OCI-LY1 (cell line): ENCODE results near the gene CENPA.

Source experiments
- EZH2 ChIP-seq: fragments of 200-600 bp; sonication (generic), shearing (Covaris generic); IDR thresholded peaks from 2 replicates; pipeline ENCODE4 v1.8.0; 2017; ENCODE audit warnings: borderline replicate concordance, mixed run types, mild to moderate bottlenecking, antibody characterized with exemption, low read length, moderate library complexity, mixed read lengths
- TF ChIP-seq, protein P1 (sequence below): fragments of 200-600 bp; sonication (generic), shearing (Covaris generic); IDR thresholded peaks from 2 replicates; pipeline ENCODE4 v1.5.1; 2017; ENCODE audit warnings: mild to moderate bottlenecking, antibody characterized with exemption, low read length, moderate library complexity, mixed read lengths

GRCh38 chr2:26840937-26841610 lies 55.2 kb downstream of the CENPA start:
- TF ChIP-seq, protein P1, sequence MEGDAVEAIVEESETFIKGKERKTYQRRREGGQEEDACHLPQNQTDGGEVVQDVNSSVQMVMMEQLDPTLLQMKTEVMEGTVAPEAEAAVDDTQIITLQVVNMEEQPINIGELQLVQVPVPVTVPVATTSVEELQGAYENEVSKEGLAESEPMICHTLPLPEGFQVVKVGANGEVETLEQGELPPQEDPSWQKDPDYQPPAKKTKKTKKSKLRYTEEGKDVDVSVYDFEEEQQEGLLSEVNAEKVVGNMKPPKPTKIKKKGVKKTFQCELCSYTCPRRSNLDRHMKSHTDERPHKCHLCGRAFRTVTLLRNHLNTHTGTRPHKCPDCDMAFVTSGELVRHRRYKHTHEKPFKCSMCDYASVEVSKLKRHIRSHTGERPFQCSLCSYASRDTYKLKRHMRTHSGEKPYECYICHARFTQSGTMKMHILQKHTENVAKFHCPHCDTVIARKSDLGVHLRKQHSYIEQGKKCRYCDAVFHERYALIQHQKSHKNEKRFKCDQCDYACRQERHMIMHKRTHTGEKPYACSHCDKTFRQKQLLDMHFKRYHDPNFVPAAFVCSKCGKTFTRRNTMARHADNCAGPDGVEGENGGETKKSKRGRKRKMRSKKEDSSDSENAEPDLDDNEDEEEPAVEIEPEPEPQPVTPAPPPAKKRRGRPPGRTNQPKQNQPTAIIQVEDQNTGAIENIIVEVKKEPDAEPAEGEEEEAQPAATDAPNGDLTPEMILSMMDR = no peak
- TF ChIP-seq EZH2 = no peak
